T-cell (primary cell): ENCODE results near the gene FILIP1L. TPM values are rescaled to one million over a fixed set of nuclear protein-coding genes. Genes with fewer than 3 reads are reported as not detected.

Source experiments
- ATAC-seq, 4 experiments: fragments of 200-7000 bp in 3 of 4; fragments of 150-1000 bp in 1 of 4; cut with Tn5 transposase; replicated peaks in 1 of 4; 1 replicate in 3 of 4; 2 replicates in 1 of 4; pipeline ENCODE4 v1.10.0; 2021; ENCODE audit warnings: moderate library complexity in 3 of 4, mild to moderate bottlenecking in 2 of 4, moderate number of reproducible peaks in 1 of 4
- CTCF ChIA-PET, 2 donors: fragments of 300-600 bp; sonication (Branson Sonifier 250); formaldehyde crosslinking; loops; one replicate each; lab custom pipeline; 2022; ENCODE audit warnings: antibody characterized with exemption in 2 of 2; lab: Charles Lee
- POLR2A ChIA-PET, 2 donors: fragments of 300-600 bp; sonication (Branson Sonifier 250); formaldehyde crosslinking; loops; one replicate each; lab custom pipeline; 2022; ENCODE audit warnings: antibody characterized with exemption in 2 of 2; lab: Charles Lee
- DNase-seq, 35 experiments: peaks; one replicate each; pipeline versions ENCODE4 v3.0.0 to v3.0.0-alpha.2; 2013 to 2023
- H3K27ac ChIP-seq: one replicate; pipeline ENCODE4 v1.5.1; 2013; ENCODE audit warnings: low read length
- H3K27me3 ChIP-seq, 2 experiments: replicated peaks in 1 of 2; 1 replicate in 1 of 2; 2 replicates in 1 of 2; pipeline versions ENCODE4 v1.6.1 to v1.7.0; 2013; ENCODE audit warnings: low read length in 1 of 2, mixed read lengths in 1 of 2; ENCODE audit not compliant: control insufficient read depth in 2 of 2, insufficient read depth in 2 of 2; ENCODE audit errors: extremely low read depth in 1 of 2
- H3K36me3 ChIP-seq, 2 donors: 1 replicate in 1 of 2; 2 replicates in 1 of 2; pipeline versions ENCODE4 v1.6.1 to v1.7.0; 2013; ENCODE audit warnings: low read length in 1 of 2; ENCODE audit not compliant: control insufficient read depth in 2 of 2, insufficient read depth in 1 of 2; ENCODE audit errors: extremely low read depth in 1 of 2
- H3K4me1 ChIP-seq, 2 experiments: 1 replicate in 1 of 2; 2 replicates in 1 of 2; pipeline versions ENCODE4 v1.6.1 to v1.7.0; 2013; ENCODE audit warnings: low read length in 2 of 2, mixed read lengths in 1 of 2; ENCODE audit not compliant: insufficient read depth in 2 of 2, control insufficient read depth in 1 of 2; ENCODE audit errors: extremely low read depth in 1 of 2
- H3K4me3 ChIP-seq, 2 donors: 1 replicate in 1 of 2; 2 replicates in 1 of 2; pipeline versions ENCODE4 v1.5.1 to v1.7.0; 2013; ENCODE audit warnings: mild to moderate bottlenecking in 2 of 2, low read length in 1 of 2, moderate library complexity in 1 of 2; ENCODE audit not compliant: control insufficient read depth in 1 of 2; ENCODE audit errors: extremely low read depth in 1 of 2
- H3K9me3 ChIP-seq: 2 replicates; pipeline ENCODE4 v1.7.0; 2013
- H3K27ac Mint-ChIP-seq, 2 donors: one replicate each; pipeline ENCODE4 v1.8.0; 2020 to 2021; ENCODE audit warnings: mild to moderate bottlenecking in 2 of 2, mixed read lengths in 2 of 2
- H3K27me3 Mint-ChIP-seq, 2 donors: one replicate each; pipeline ENCODE4 v1.8.0; 2021 to 2022; ENCODE audit warnings: mixed read lengths in 2 of 2
- H3K36me3 Mint-ChIP-seq: one replicate; pipeline ENCODE4 v1.8.0; 2021; ENCODE audit warnings: mixed read lengths
- H3K4me1 Mint-ChIP-seq, 3 donors: one replicate each; pipeline ENCODE4 v1.8.0; 2020 to 2022; ENCODE audit warnings: mixed read lengths in 3 of 3, mild to moderate bottlenecking in 1 of 3
- H3K4me3 Mint-ChIP-seq, 3 donors: one replicate each; pipeline ENCODE4 v1.8.0; 2020 to 2022; ENCODE audit warnings: mild to moderate bottlenecking in 3 of 3, mixed read lengths in 3 of 3, moderate library complexity in 3 of 3
- H3K9me3 Mint-ChIP-seq, 3 donors: one replicate each; pipeline ENCODE4 v1.8.0; 2020 to 2022; ENCODE audit warnings: mixed read lengths in 3 of 3
- WGBS: methylation state at CpG from one replicate; pipeline ENCODE4 v1.1.5; 2013; ENCODE audit warnings: missing lambda C conversion rate; ENCODE audit not compliant: insufficient coverage; 5-methylcytosine and 5-hydroxymethylcytosine counted together
- total RNA-seq, 35 experiments: library from RNA in 6 of 35; stranded (reverse) in 6 of 35; fragments of 120-200 nt in 1 of 35; gene quantifications; one replicate each; pipeline versions ENCODE4 v1.2.1 to v1.2.4 and lab custom pipeline; 2013 to 2026

The FILIP1L gene
- total RNA-seq, 5 donors from 2014 or later (not counting 1 experiment from before 2014, with no cell fraction given), result 0.10 to 0.38 (median 0.27) TPM; not detected in 1

DNA sequence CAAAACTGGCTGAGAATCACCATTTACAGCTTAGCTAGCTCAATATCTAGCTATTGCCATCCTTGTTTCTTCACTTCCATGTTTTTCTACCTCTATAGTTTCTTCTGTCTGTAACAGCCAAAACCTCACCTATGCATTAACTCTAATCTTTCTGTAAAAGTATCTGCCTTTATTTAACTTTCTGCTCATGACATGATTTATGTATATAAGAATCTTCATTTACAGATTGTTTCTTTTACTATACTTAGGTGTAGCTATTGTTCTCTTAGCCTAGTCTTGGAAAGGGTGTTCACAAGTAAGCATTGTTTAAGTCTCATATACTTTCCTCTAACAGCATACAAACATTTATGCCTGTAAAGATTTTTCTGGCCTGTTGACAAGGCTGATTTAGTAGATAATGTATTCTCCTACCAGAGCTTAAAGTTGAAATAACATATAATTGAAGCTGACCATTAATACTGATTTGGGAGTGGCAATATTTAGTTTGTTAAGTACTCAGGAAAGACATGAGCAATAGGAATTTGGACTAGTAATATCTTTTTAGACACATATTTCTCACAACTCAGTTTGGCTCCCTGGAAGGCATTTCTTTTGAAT lies 9.4 kb downstream of the FILIP1L start:
- CTCF ChIA-PET, result interaction anchor here in 1 of 2 donors (0.6 to 1.6 kb wide), 2 partner anchors 36 to 1408 kb away, joined by 6 to 7 read pairs; partner anchors contain the start of gene SENP7
- Mint-ChIP-seq H3K27ac (no peak overlapping the region), H3K27me3 (no peaks in the 10 kb centered on the region), H3K4me3 (no peak overlapping the region), H3K9me3 (peaks cover 2 to 4% (median 4%) of the 10 kb centered on the region in 3 donors), H3K4me1 (peaks cover 0 to 2% (median 0%) of the 10 kb centered on the region in 3 donors), H3K36me3 (peaks cover 14% of the 10 kb centered on the region)
- H3K27ac ChIP-seq, result no peak overlapping the region
- no peaks in the 10 kb centered on the region for H3K9me3 ChIP-seq
- ATAC-seq (no peak), DNase-seq (no peak)
- H3K4me1 ChIP-seq, result no peaks in the 10 kb centered on the region
- H3K36me3 ChIP-seq, result no peaks in the 10 kb centered on the region
- no peaks in the 10 kb centered on the region for H3K27me3 ChIP-seq
- POLR2A ChIA-PET, result interaction anchor here in 1 of 2 donors (0.6 kb wide), 1 partner anchor 31 kb away, joined by 5 read pairs; no protein-coding TSS in a partner anchor
- H3K4me3 ChIP-seq, result no peak overlapping the region

DNA sequence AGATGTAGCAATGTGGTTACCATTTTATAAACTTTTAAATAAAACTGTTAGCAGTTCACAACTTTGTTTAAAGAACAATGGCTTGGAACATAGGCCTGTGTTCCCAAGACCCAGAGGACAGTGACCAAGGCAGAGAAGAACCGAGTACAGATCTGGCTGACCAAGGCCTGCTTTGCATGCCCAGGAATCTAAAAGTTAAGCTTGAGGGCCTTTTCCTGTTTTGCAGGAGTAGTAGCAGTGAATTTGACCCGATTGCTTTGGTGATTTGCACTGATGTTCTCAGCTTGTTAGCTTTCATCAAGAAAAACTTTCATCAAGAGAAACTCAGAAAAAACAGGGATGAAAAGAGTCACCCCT lies 9.9 kb downstream of the FILIP1L start:
- ChIA-PET POLR2A (interaction anchor here in 1 of 2 donors (0.6 kb wide), 1 partner anchor 31 kb away, joined by 5 read pairs; no protein-coding TSS in a partner anchor), CTCF (interaction anchor here in 1 of 2 donors (1.6 kb wide), 1 partner anchor 36 kb away, joined by 6 read pairs; no protein-coding TSS in a partner anchor)
- no peaks in the 10 kb centered on the region for H3K4me1 ChIP-seq
- 100% methylated on average over 1 of the region's 2 CpGs for WGBS
- H3K36me3 ChIP-seq, result no peaks in the 10 kb centered on the region
- no peaks in the 10 kb centered on the region for H3K27me3 ChIP-seq
- Mint-ChIP-seq H3K4me1 (peaks cover 0 to 2% (median 0%) of the 10 kb centered on the region in 3 donors), H3K4me3 (no peak overlapping the region), H3K9me3 (peaks cover 2 to 4% (median 4%) of the 10 kb centered on the region in 3 donors), H3K27ac (no peak overlapping the region), H3K36me3 (peaks cover 14% of the 10 kb centered on the region), H3K27me3 (no peaks in the 10 kb centered on the region)
- DNase-seq (no peak), ATAC-seq (no peak)
- H3K4me3 ChIP-seq, result no peak overlapping the region
- no peaks in the 10 kb centered on the region for H3K9me3 ChIP-seq
- no peak overlapping the region for H3K27ac ChIP-seq

DNA sequence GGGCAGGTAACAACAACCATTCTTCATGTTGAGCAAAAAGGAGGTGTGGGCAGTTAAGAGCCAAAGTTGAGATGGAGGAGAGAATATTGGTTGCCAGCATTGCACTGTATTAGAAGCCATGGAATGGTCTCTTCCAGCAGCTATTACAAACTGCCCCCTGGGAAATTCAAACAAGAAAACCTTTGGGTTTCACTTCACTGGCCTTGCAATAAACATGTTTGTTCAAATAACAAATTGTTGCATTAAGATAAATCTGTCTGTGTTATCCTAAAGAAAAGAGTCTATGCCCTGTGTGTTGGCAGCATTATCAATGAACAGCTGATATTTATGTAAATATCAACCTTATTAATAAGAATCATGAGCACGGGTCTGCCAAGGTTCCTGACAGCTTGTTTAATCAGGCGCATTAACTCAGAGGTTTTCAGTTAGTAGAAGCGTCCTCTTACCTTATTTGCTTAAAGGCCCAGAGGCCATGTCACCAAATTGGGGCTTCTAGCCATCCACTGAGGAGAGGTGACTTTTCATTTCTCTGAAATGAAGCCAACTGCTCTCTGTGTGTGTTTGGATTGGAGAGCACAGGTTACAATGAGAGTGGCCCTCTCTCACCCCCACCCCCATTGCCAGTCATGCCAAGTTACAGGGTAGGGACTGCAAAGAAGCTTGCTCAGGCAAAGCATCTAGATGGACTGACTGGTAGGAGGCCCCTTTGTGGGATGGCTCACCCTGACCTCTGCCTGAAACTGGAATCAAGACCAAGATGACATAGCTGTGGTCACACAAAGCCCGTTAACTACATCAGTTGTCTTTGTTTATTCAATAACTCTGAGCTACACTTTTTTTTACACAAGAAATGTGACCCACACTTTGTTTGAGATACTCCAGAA lies 10.5 kb downstream of the FILIP1L start:
- DNase-seq, result no peak
- ChIA-PET POLR2A (interaction anchor here in 1 of 2 donors (0.6 kb wide), 1 partner anchor 32 kb away, joined by 5 read pairs; no protein-coding TSS in a partner anchor), CTCF (interaction anchor here in 1 of 2 donors (1.6 kb wide), 1 partner anchor 35 kb away, joined by 6 read pairs; no protein-coding TSS in a partner anchor)
- Histone ChIP-seq H3K4me3 (no peak overlapping the region), H3K4me1 (no peaks in the 10 kb centered on the region), H3K9me3 (no peaks in the 10 kb centered on the region), H3K36me3 (no peaks in the 10 kb centered on the region), H3K27ac (no peak overlapping the region), H3K27me3 (no peaks in the 10 kb centered on the region)
- Mint-ChIP-seq H3K9me3 (peaks cover 2 to 4% (median 4%) of the 10 kb centered on the region in 3 donors), H3K36me3 (peaks cover 14% of the 10 kb centered on the region), H3K4me3 (no peak overlapping the region), H3K27me3 (no peaks in the 10 kb centered on the region), H3K27ac (no peak overlapping the region), H3K4me1 (peaks cover 0 to 2% (median 0%) of the 10 kb centered on the region in 3 donors)
- no CpG with 5 or more reads among the region's 4 CpGs for WGBS
- no peak for ATAC-seq

DNA sequence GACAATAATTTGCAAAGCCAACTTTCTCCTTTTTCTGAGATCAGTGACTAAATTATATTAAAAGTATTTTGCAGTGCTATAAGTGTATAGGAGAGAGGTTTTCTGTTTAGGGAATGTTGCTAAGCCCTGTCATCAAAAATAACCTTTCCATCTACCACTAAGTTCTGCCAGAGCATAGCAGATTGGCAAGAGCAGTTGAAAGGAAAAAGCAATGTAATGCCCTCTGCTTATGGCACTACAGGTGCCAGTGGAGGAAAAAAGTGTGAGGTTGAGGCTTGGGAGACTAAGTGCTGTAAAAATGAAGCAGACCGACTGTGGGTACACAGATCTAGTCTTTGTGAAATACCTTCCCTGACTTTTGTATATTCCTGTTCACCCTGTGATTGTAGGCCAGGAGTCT lies 11.5 kb downstream of the FILIP1L start:
- Histone ChIP-seq H3K27ac (no peak overlapping the region), H3K27me3 (no peaks in the 10 kb centered on the region), H3K36me3 (no peaks in the 10 kb centered on the region), H3K4me1 (no peaks in the 10 kb centered on the region), H3K4me3 (no peak overlapping the region), H3K9me3 (no peaks in the 10 kb centered on the region)
- ATAC-seq (no peak), DNase-seq (no peak)
- Mint-ChIP-seq H3K4me3 (no peak overlapping the region), H3K27ac (no peak overlapping the region), H3K4me1 (peaks cover 0 to 2% (median 0%) of the 10 kb centered on the region in 3 donors), H3K36me3 (peaks cover 14% of the 10 kb centered on the region), H3K27me3 (no peaks in the 10 kb centered on the region), H3K9me3 (peaks cover 2 to 4% (median 4%) of the 10 kb centered on the region in 3 donors)
- ChIA-PET CTCF (no interaction called here), POLR2A (no interaction called here)
- no CpG with 5 or more reads among the region's 1 CpG for WGBS

DNA sequence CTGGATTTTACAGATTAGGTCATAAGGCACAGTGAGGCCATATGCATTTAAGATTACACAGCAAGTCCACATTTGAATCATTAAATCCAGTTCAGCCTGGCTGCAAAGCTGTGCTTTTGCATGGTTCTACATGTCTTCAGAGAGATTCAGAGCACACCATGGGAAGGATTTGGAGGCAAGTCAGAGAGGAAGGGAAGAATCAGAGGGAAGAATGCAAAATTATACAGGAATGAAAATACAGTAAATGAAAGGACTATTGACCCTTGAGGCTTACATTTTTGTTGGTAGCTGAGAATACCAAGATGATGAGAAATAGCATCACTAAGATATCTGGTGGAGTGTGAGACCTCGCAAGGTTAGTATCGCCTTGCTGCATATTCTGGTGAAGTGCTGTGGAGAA lies 13.9 kb downstream of the FILIP1L start:
- Histone ChIP-seq H3K9me3 (no peaks in the 10 kb centered on the region), H3K27me3 (no peaks in the 10 kb centered on the region), H3K27ac (no peak overlapping the region), H3K4me3 (no peak overlapping the region), H3K4me1 (no peaks in the 10 kb centered on the region), H3K36me3 (no peaks in the 10 kb centered on the region)
- Mint-ChIP-seq H3K9me3 (peaks cover 2 to 4% (median 4%) of the 10 kb centered on the region in 3 donors), H3K36me3 (peaks cover 18% of the 10 kb centered on the region), H3K27ac (no peak overlapping the region), H3K4me3 (no peak overlapping the region), H3K27me3 (no peaks in the 10 kb centered on the region), H3K4me1 (peaks cover 0 to 2% (median 0%) of the 10 kb centered on the region in 3 donors)
- 100% methylated on average over 2 of the region's 2 CpGs for WGBS
- ATAC-seq (no peak), DNase-seq (no peak)
- ChIA-PET CTCF (no interaction called here), POLR2A (no interaction called here)

DNA sequence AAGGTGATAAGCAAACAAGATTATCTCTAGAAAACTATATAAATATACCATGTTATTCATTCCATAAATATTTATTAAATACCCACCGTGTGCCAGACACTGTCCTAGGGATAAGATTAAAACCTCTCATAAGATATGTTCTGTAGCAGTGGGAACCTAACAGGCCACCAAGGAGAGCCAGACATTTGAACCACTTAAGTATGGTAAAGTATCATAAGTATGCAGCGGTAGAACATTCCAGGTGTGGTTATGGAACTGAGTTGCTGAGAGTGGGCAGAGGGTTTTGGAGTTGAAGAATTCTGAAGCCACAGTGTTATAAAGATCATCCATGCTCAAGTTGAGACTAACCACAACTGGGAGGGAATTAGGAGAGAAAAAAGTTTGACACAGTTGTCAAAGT lies 14.7 kb downstream of the FILIP1L start:
- no peaks in the 10 kb centered on the region for H3K9me3 ChIP-seq
- H3K27me3 ChIP-seq, result no peaks in the 10 kb centered on the region
- H3K27ac ChIP-seq, result no peak overlapping the region
- Mint-ChIP-seq H3K27me3 (no peaks in the 10 kb centered on the region), H3K4me1 (no peaks in the 10 kb centered on the region), H3K36me3 (peaks cover 18% of the 10 kb centered on the region), H3K9me3 (peaks cover 2 to 4% (median 4%) of the 10 kb centered on the region in 3 donors), H3K27ac (no peak overlapping the region), H3K4me3 (no peak overlapping the region)
- POLR2A ChIA-PET, result no interaction called here
- WGBS, result 100% methylated on average over 1 of the region's 2 CpGs
- DNase-seq, result no peak
- H3K36me3 ChIP-seq, result no peaks in the 10 kb centered on the region
- no peaks in the 10 kb centered on the region for H3K4me1 ChIP-seq
- CTCF ChIA-PET, result no interaction called here
- H3K4me3 ChIP-seq, result no peak overlapping the region
- ATAC-seq, result no peak
